ENCODE results near the gene LHX4.
A peak's percentile ranks its signal among the peaks of the same experiment; 100 is the strongest.
"Not testable (repeated sequence)": the region's sequence is repeated elsewhere in the genome, so short reads cannot be mapped to it uniquely, and the experiment has no call there.

Gene LHX4

GRCh38 chr1:180196436-180197003 is 33.5 kb upstream of the LHX4 start:
- no peak for FAIRE-seq
- no peak for DNase-seq (ENCODE audit: low spot score)

GRCh38 chr1:180197231-180197630 is 32.8 kb upstream of the LHX4 start:
- no peak for FAIRE-seq
- DNase-seq (ENCODE audit: low spot score): no peak

- DNase-seq (ENCODE audit: low spot score): no peak
- FAIRE-seq: no peak
Measured at GRCh38 chr1:180198196-180198595, 31.9 kb upstream of the LHX4 start.

- FAIRE-seq (no peak), DNase-seq (ENCODE audit: low spot score) (no peak)
Measured at GRCh38 chr1:180198611-180199010, 31.5 kb upstream of the LHX4 start.

- no peak for FAIRE-seq
Measured at GRCh38 chr1:180199018-180199417, 31.0 kb upstream of the LHX4 start.

GRCh38 chr1:180201451-180202200 is 28.4 kb upstream of the LHX4 start:
- FAIRE-seq: no peak
- DNase-seq (ENCODE audit: low spot score): no peak

More at GRCh38 chr1:180199018-180199417, 31.0 kb upstream of the LHX4 start:
- DNase-seq (ENCODE audit: low spot score): no peak

GRCh38 chr1:180202588-180202987 is 27.5 kb upstream of the LHX4 start:
- not testable (repeated sequence) for FAIRE-seq; DNase-seq (ENCODE audit: low spot score)

GRCh38 chr1:180204231-180204630 is 25.8 kb upstream of the LHX4 start:
- DNase-seq (ENCODE audit: low spot score) (no peak), FAIRE-seq (no peak)

GRCh38 chr1:180206581-180206980 is 23.5 kb upstream of the LHX4 start:
- FAIRE-seq (no peak), DNase-seq (ENCODE audit: low spot score) (no peak)

GRCh38 chr1:180208264-180208663 is 21.8 kb upstream of the LHX4 start:
- FAIRE-seq: no peak
- DNase-seq (ENCODE audit: low spot score): no peak

GRCh38 chr1:180210008-180210620 is 19.9 kb upstream of the LHX4 start:
- no peak for FAIRE-seq
- DNase-seq (ENCODE audit: low spot score): no peak

- FAIRE-seq (no peak), DNase-seq (ENCODE audit: low spot score) (no peak)
Measured at GRCh38 chr1:180211156-180211859, 18.8 kb upstream of the LHX4 start.

GRCh38 chr1:180211860-180212229 is 18.2 kb upstream of the LHX4 start:
- no peak for DNase-seq (ENCODE audit: low spot score)
- no peak for FAIRE-seq

- FAIRE-seq (no peak), DNase-seq (ENCODE audit: low spot score) (peak; percentile 77)
Measured at GRCh38 chr1:180213401-180214170, 16.5 kb upstream of the LHX4 start.

- FAIRE-seq (no peak), DNase-seq (ENCODE audit: low spot score) (no peak)
Measured at GRCh38 chr1:180215856-180216625, 14.0 kb upstream of the LHX4 start.

GRCh38 chr1:180217006-180217405 is 13.1 kb upstream of the LHX4 start:
- DNase-seq (ENCODE audit: low spot score): no peak

GRCh38 chr1:180218806-180219765 is 11.0 kb upstream of the LHX4 start:
- FAIRE-seq (no peak), DNase-seq (ENCODE audit: low spot score) (no peak)

More at GRCh38 chr1:180217006-180217405, 13.1 kb upstream of the LHX4 start:
- FAIRE-seq: no peak

- FAIRE-seq (no peak), DNase-seq (ENCODE audit: low spot score) (no peak)
Measured at GRCh38 chr1:180219776-180220175, 10.3 kb upstream of the LHX4 start.

- DNase-seq (ENCODE audit: low spot score) (no peak), FAIRE-seq (no peak)
Measured at GRCh38 chr1:180221462-180221861, 8.6 kb upstream of the LHX4 start.

Data from urothelium cell line (cell line).